GM12873 (cell line): Measurements from ENCODE around the gene EEF1AKMT2.

Experiments used
- TF ChIP-seq, protein P1 (sequence below): IDR thresholded peaks from 2 replicates; pipeline ENCODE4 v1.5.1; 2012; ENCODE audit warnings: low read depth, mild to moderate bottlenecking, moderate library complexity, low read length, control low read depth; ENCODE audit not compliant: insufficient read depth; ENCODE audit errors: missing control alignments

EEF1AKMT2 gene

GRCh38 chr10:124825702-124826101 is 34.0 kb upstream of the EEF1AKMT2 start:
- TF ChIP-seq, protein P1, sequence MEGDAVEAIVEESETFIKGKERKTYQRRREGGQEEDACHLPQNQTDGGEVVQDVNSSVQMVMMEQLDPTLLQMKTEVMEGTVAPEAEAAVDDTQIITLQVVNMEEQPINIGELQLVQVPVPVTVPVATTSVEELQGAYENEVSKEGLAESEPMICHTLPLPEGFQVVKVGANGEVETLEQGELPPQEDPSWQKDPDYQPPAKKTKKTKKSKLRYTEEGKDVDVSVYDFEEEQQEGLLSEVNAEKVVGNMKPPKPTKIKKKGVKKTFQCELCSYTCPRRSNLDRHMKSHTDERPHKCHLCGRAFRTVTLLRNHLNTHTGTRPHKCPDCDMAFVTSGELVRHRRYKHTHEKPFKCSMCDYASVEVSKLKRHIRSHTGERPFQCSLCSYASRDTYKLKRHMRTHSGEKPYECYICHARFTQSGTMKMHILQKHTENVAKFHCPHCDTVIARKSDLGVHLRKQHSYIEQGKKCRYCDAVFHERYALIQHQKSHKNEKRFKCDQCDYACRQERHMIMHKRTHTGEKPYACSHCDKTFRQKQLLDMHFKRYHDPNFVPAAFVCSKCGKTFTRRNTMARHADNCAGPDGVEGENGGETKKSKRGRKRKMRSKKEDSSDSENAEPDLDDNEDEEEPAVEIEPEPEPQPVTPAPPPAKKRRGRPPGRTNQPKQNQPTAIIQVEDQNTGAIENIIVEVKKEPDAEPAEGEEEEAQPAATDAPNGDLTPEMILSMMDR: no peak

DNA sequence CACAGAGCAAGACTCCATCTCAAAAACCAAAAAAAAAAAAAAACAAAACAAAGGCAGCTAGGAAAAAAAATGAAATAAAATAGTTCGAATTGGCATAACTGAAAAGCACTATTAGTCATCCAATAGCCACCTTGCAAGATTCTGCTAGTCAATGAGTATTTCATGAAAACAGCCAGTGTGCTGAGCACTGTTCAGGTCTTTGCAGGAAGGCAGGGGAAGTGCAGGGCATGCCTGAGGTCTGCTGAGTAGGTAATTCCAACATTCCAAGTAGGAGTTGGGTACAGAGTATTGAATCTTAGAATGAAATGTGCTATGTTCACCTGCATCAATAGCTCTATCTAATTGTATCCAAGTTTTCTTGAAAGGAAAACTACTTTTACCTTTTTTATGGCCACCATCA is 32.8 kb upstream of the EEF1AKMT2 start:
- TF ChIP-seq, protein P1: no peak

GRCh38 chr10:124821520-124821919 is 29.8 kb upstream of the EEF1AKMT2 start:
- TF ChIP-seq, protein P1: no peak

DNA sequence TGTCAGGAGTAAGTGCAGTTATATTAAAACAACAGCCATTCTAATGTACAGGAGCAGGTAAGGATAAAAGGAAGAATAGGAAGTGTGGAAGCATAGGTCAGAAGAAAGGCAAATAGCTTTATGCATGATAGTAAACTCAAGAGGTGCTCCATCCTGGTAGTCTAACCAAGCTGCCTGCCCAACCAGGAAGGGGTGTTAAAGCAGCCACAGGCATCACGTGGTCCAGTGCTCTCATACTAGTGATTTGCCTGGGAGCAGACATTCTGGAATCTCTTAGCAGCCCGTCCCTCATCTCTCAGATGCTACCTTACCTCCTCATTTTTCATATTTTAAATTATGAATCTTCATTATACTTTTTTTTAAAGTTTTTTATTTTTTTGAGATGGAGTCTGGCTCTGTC is 28.4 kb upstream of the EEF1AKMT2 start:
- TF ChIP-seq, protein P1: no peak

DNA sequence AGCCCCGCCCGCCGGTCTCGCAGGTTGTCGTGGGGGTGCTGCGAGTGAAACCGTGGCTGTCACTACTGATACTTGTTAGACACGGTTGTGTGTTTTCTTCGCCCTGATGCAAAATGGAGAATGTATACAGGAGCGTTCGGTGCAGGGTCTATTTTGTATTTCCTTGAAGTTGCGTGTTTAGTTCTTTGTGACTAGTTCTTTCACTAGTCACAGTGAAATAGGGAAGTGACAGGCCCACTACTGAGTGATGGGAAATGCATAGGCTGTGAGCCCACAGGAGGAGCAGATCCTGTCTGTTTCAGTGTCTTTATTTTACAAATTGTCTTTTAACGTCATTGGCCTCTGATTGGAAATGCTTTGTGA is 10.6 kb upstream of the EEF1AKMT2 start:
- TF ChIP-seq, protein P1: no peak

DNA sequence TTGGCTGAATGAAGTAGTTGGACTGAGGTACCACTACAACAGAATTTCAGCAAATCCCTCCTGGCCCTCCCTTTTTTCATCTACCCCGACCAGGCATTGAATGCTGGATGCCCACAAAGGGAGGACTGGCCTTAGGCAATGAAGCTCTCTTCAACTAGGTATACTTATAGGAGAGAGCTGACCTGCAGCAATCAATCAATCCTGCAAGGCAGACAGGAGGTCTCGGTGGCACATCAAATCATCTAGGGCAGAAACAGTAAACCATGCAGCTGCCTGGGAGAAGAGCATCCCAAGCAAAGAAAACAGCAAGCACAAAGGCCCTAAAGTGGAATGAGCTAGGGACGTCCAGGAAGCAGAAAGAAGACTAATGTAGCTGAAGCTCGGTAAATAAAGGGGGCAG is 7.5 kb upstream of the EEF1AKMT2 start:
- TF ChIP-seq, protein P1: no peak

GRCh38 chr10:124798781-124799180 is 7.1 kb upstream of the EEF1AKMT2 start:
- TF ChIP-seq, protein P1: no peak
